ENCODE data around the gene LKAAEAR1. TPM values are rescaled to one million over a fixed set of nuclear protein-coding genes. Genes with fewer than 3 reads are reported as not detected.

The LKAAEAR1 gene
- total and polyA plus RNA-seq, 2 of the 13 experiments (the other 11 are each of a cell fraction or from before 2014, with no cell fraction given): not detected

DNA sequence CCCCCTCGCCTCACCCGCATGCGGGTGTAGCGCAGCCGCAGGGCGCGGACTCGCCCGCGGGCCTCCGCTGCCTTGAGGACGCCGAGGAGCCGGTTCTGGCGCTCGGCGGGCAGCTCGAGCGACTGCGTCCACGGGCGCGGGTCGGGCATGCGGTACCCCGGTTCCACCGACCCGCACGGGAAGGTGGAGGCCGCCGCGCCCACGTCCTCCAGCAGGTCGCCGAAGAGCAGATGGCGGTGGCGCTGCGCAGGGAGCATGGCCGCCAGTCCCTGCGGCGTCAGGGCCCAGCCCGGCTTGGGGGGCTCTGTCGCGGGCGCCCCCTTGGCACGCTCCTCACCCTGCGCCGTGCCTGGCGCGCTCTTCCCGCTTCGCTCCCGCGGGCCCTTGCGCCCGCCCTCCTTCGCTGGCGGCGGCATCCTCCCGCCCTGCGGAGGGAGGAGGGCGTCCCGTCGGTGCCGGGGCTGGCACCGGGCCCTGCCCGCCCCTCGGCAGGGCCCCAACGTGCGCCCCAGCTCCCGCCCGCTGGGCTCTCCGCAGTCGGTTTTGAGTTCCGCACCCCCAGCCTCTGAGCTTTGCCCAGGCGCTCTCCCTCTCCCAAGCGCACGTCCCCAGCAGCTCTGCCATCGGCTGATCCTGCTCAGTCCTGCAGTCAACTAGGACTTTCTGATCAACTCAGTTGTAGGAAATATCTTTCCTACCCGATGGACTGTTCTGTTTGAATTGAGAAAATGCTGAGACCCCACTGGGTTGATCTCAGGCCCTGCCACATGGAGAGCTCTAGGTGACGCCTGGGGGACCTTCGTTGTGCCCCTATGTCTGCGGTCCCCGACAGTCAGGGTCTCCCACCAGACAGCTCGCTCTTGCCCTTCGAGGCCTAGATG, at the start of gene LKAAEAR1 (continued):
- TF ChIP-seq, protein P1, sequence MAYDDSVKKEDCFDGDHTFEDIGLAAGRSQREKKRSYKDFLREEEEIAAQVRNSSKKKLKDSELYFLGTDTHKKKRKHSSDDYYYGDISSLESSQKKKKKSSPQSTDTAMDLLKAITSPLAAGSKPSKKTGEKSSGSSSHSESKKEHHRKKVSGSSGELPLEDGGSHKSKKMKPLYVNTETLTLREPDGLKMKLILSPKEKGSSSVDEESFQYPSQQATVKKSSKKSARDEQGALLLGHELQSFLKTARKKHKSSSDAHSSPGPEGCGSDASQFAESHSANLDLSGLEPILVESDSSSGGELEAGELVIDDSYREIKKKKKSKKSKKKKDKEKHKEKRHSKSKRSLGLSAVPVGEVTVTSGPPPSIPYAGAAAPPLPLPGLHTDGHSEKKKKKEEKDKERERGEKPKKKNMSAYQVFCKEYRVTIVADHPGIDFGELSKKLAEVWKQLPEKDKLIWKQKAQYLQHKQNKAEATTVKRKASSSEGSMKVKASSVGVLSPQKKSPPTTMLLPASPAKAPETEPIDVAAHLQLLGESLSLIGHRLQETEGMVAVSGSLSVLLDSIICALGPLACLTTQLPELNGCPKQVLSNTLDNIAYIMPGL (CRISPR knock-in tag; IDR thresholded peaks at IDR 0.05; ENCODE audit: borderline replicate concordance in 1 of 2, low read depth in 1 of 2): peak in 1 of 2 experiments; percentile 51; a peak in 1 of 4 replicates
- TF ChIP-seq, protein P2, sequence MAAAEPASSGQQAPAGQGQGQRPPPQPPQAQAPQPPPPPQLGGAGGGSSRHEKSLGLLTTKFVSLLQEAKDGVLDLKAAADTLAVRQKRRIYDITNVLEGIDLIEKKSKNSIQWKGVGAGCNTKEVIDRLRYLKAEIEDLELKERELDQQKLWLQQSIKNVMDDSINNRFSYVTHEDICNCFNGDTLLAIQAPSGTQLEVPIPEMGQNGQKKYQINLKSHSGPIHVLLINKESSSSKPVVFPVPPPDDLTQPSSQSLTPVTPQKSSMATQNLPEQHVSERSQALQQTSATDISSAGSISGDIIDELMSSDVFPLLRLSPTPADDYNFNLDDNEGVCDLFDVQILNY (CRISPR knock-in tag; conservative IDR thresholded peaks at IDR 0.05): 0 out of 2 replicates have a peak, but pooled peaks have one; percentile 25
- no peak for TF ChIP-seq YEATS2 (CRISPR knock-in tag; IDR thresholded peaks at IDR 0.05; ENCODE audit: borderline replicate concordance)
- 0 out of 2 replicates have a peak, but pooled peaks have one; percentile 30 for TF ChIP-seq AKAP8 (CRISPR knock-in tag; IDR thresholded peaks at IDR 0.05)
- TF ChIP-seq, protein P3, sequence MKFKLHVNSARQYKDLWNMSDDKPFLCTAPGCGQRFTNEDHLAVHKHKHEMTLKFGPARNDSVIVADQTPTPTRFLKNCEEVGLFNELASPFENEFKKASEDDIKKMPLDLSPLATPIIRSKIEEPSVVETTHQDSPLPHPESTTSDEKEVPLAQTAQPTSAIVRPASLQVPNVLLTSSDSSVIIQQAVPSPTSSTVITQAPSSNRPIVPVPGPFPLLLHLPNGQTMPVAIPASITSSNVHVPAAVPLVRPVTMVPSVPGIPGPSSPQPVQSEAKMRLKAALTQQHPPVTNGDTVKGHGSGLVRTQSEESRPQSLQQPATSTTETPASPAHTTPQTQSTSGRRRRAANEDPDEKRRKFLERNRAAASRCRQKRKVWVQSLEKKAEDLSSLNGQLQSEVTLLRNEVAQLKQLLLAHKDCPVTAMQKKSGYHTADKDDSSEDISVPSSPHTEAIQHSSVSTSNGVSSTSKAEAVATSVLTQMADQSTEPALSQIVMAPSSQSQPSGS (CRISPR knock-in tag; IDR thresholded peaks at IDR 0.05): no peak
- no peak for TF ChIP-seq ZEB1 (IDR thresholded peaks at IDR 0.05; ENCODE audit: insufficient replicate concordance, low read depth)
- TF ChIP-seq, protein P4, sequence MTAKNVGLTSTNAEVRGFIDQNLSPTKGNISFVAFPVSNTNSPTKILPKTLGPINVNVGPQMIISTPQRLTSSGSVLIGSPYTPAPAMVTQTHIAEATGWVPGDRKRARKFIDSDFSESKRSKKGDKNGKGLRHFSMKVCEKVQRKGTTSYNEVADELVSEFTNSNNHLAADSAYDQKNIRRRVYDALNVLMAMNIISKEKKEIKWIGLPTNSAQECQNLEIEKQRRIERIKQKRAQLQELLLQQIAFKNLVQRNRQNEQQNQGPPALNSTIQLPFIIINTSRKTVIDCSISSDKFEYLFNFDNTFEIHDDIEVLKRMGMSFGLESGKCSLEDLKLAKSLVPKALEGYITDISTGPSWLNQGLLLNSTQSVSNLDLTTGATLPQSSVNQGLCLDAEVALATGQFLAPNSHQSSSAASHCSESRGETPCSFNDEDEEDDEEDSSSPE (CRISPR knock-in tag; IDR thresholded peaks at IDR 0.05): 0 out of 2 replicates have a peak, but pooled peaks have one; percentile 6
- TF ChIP-seq LCORL (IDR thresholded peaks at IDR 0.05): no peak
- peak; percentile 33; the same call in 1 of the 2 replicates for TF ChIP-seq LCORL (CRISPR knock-in tag; IDR thresholded peaks at IDR 0.05)
- TF ChIP-seq ZSCAN22 (CRISPR knock-in tag; IDR thresholded peaks at IDR 0.05): 0 out of 2 replicates have a peak, but pooled peaks have one; percentile 48
- TF ChIP-seq ZNF547 (CRISPR knock-in tag; IDR thresholded peaks at IDR 0.05): peak; percentile 11
- TF ChIP-seq, protein P5, sequence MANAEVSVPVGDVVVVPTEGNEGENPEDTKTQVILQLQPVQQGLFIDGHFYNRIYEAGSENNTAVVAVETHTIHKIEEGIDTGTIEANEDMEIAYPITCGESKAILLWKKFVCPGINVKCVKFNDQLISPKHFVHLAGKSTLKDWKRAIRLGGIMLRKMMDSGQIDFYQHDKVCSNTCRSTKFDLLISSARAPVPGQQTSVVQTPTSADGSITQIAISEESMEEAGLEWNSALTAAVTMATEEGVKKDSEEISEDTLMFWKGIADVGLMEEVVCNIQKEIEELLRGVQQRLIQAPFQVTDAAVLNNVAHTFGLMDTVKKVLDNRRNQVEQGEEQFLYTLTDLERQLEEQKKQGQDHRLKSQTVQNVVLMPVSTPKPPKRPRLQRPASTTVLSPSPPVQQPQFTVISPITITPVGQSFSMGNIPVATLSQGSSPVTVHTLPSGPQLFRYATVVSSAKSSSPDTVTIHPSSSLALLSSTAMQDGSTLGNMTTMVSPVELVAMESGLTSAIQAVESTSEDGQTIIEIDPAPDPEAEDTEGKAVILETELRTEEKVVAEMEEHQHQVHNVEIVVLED (CRISPR knock-in tag; IDR thresholded peaks at IDR 0.05; ENCODE audit: borderline replicate concordance): no peak
- TF ChIP-seq NR2C2 (CRISPR knock-in tag; IDR thresholded peaks at IDR 0.05; ENCODE audit: borderline replicate concordance): peak; percentile 59
- TF ChIP-seq ZNF260 (CRISPR knock-in tag; IDR thresholded peaks at IDR 0.05; ENCODE audit: borderline replicate concordance, low read depth): no peak
- TF ChIP-seq GABPB1 (CRISPR knock-in tag; IDR thresholded peaks at IDR 0.05): peak; percentile 43; the same call in 1 of the 2 replicates
- TF ChIP-seq MXD4 (CRISPR knock-in tag; IDR thresholded peaks at IDR 0.05): 0 out of 2 replicates have a peak, but pooled peaks have one; percentile 9
- TF ChIP-seq CHCHD3 (CRISPR knock-in tag; IDR thresholded peaks at IDR 0.05): peak; percentile 61; the same call in 1 of the 2 replicates
- peak; percentile 50; the same call in 1 of the 2 replicates for TF ChIP-seq MYC (CRISPR knock-in tag; IDR thresholded peaks at IDR 0.05; ENCODE audit: borderline replicate concordance)
- TF ChIP-seq GTF3A (CRISPR knock-in tag; conservative IDR thresholded peaks at IDR 0.05): 0 out of 2 replicates have a peak, but pooled peaks have one; percentile 33
- peak; percentile 100 for TF ChIP-seq MTF2 (CRISPR knock-in tag; IDR thresholded peaks at IDR 0.05; ENCODE audit: borderline replicate concordance)

All from HepG2 (cell line).